HG03565 (cell line): Measurements from ENCODE around the gene RBM17.
"Not testable (repeated sequence)": the region's sequence is repeated elsewhere in the genome, so short reads cannot be mapped to it uniquely, and the experiment has no call there.

Source experiments
- ATAC-seq: cut with Tn5 transposase; IDR thresholded peaks from one replicate; pipeline ENCODE4 v1.9.1; 2021; ENCODE audit warnings: mild to moderate bottlenecking, moderate library complexity; ENCODE audit not compliant: unreplicated experiment

RBM17 gene

GRCh38 chr10:6108631-6109443 is 20.0 kb downstream of the RBM17 start:
- ATAC-seq: no peak

- no peak for ATAC-seq
Measured at GRCh38 chr10:6109444-6109775, 20.6 kb downstream of the RBM17 start.

- ATAC-seq: no peak
Measured at GRCh38 chr10:6110136-6110535, 21.3 kb downstream of the RBM17 start.

GRCh38 chr10:6112893-6113292 is 24.1 kb downstream of the RBM17 start:
- no peak for ATAC-seq

GRCh38 chr10:6114299-6114698 is 25.5 kb downstream of the RBM17 start:
- ATAC-seq: peak; percentile 66

DNA sequence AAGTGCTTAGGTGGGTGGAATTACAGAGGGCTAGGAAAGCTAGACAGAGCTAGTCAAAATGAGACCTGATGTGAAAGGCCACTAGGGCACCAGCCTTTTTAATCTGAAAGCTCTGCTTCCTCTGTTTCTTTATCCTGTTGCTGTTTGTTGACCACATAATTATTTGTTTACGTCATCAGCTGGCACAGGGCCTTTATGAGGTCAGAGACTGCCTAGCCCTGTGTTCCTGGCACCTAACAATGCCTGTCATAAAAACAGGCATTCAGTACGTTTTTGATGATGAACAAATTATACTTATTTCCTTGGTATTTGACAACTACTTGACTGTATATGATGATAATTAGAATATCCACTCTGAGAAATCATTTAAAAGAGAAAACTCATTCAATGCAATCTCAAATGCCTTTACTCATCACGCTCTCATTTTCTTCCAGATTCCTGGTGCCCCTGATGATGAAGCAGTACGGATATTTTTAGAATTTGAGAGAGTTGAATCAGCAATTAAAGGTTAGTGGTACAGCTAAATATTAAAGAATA is 26.0 kb downstream of the RBM17 start:
- ATAC-seq: peak; percentile 18

GRCh38 chr10:6115411-6115810 is 26.6 kb downstream of the RBM17 start:
- ATAC-seq: no peak

DNA sequence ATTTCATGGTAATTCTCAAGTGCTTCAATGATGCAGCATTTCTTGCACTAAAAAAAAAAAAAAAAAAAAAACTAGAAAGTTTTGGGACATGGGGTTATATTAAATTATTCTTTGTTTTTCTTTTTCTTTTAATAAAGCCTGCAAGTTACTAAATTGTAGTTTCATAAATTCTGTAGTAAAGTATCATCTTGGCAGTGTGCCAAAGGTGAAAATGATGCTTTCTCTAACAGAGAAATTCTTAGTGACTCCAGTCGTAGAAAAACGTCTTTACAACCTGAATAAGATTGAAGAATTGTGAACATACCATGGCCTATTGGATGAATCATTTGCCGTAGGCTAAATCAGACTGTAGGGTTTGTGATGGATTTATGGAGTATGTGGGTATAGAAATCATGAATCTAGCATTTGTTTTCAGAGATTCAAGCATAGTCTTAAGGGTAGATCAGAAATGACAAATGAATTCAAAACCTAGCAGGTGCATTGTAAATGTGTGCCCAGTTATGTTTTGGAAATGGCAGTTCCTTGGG is 27.1 kb downstream of the RBM17 start:
- ATAC-seq: no peak

GRCh38 chr10:6116806-6117205 is 28.0 kb downstream of the RBM17 start:
- no peak for ATAC-seq

- no peak for ATAC-seq
Measured at GRCh38 chr10:6117711-6118110, 28.9 kb downstream of the RBM17 start.

GRCh38 chr10:6119423-6119822 is 30.6 kb downstream of the RBM17 start:
- no peak for ATAC-seq

- no peak for ATAC-seq
Measured at GRCh38 chr10:6119962-6120361, 31.1 kb downstream of the RBM17 start.

GRCh38 chr10:6120691-6121090 is 31.9 kb downstream of the RBM17 start:
- ATAC-seq: no peak

GRCh38 chr10:6121146-6121545 is 32.3 kb downstream of the RBM17 start:
- no peak for ATAC-seq

GRCh38 chr10:6123532-6123931 is 34.7 kb downstream of the RBM17 start:
- peak; percentile 38 for ATAC-seq

DNA sequence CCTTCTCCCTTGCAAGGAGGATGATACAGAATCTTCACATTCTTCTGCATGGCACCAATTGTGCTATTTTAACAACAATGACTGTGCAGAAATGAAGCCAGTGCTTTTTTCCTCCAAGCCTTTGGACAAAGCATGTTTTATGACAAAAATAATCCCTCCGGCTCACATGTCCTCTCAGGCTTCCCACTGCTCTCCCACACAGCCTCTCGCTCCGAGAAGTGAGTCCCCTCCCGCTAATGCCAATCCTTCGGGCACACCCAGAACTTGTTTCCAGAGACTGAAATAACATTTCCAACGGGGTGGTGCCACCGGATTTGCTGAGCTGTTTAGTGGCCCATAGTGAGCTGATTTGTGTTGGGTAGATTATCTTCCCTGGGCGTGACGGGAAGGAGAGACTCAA is 35.8 kb downstream of the RBM17 start:
- no peak for ATAC-seq

DNA sequence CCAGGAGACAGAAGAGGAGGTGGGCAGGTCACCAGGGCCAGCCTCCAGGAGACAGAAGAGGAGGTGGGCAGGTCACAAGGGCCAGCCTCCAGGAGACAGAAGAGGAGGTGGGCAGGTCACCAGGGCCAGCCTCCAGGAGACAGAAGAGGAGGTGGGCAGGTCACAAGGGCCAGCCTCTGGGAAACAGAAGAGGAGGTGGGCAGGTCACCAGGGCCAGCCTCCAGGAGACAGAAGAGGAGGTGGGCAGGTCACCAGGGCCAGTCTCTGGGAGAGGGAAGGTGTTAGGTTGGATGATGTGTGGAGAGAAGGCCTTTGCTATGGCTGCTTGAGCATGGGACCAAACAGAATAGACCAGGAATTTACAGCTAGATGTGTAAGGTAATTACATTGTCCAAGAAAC is 38.6 kb downstream of the RBM17 start:
- ATAC-seq: not testable (repeated sequence)

DNA sequence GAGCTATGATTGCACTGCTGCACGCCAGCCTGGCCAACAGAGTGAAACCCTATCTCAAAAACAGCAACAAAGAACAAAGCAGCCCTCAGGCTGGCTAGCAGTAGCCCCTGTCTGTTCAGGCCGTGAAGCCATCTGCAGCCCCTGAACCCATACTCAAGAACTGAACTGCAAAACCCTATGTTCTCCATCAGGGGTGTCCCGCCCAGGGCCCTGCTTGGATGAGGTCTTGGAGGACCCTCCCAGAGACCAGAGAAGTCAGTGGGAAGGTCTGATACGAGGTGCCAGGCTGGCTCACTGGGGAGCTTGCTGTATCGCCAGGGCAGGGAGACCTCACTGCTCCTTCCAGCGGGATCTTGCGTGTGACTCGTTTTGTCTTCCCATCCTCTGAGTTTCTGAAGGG is 39.3 kb downstream of the RBM17 start:
- ATAC-seq: no peak

DNA sequence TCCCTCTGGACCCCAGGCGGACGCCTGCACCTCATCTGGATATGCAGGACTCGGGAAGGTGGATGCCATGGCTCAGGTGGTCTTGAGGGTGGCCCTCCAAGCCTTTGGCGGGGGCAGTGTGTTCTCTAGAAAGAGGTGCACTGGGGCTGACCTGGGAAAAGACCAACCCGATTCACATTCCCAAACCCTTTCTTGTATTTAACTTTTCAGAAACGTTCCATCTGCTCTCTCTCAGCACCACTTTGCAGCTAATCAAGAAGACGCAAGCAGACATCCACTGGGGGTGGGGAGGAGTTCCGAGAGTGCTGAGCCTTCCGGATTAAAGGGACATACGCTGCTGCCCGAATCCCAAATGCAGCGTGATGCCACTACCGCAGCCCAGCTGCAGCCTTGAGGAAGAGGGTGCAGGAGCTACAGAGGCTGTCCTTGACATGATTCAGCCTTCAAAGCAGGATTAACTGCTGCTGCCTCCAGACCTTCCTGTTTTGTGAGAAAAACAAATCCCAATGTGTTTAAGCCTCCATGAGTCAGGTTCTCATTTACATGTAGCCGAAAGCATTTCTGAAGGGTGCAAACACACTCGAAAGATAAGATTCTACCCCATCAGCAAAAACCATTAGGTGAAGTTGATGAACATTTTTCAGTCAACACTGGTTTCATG is 39.9 kb downstream of the RBM17 start:
- ATAC-seq: no peak

DNA sequence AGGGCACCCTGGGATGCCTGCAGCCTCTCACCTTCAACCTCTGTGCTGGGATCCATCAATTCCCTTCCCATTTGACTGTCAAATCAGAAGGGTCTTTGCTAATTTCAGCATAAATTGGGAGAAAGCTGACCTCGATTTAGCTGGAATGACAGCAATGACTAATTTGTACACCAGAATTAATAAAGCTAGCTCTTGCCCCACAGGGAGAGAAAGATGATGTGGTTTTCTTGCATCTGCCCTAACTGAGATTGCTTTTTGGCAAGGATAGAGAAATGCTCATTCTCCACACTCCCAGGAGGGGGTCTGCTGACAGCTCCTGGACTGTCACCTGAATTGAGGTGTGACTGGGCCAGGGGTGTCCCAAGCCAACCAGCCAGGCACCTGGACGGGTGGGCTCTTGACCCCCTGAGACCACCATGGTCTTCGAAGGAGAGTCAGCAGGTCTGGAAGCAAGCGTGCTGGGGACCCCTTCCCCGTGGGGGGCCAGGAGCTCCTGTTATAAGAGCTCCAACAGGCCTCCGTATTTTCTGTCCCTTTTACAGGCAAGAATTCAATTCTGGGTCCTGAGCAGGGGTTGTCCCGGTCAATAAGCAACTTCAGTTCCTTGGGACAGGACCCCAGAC is 42.1 kb downstream of the RBM17 start:
- no peak for ATAC-seq

DNA sequence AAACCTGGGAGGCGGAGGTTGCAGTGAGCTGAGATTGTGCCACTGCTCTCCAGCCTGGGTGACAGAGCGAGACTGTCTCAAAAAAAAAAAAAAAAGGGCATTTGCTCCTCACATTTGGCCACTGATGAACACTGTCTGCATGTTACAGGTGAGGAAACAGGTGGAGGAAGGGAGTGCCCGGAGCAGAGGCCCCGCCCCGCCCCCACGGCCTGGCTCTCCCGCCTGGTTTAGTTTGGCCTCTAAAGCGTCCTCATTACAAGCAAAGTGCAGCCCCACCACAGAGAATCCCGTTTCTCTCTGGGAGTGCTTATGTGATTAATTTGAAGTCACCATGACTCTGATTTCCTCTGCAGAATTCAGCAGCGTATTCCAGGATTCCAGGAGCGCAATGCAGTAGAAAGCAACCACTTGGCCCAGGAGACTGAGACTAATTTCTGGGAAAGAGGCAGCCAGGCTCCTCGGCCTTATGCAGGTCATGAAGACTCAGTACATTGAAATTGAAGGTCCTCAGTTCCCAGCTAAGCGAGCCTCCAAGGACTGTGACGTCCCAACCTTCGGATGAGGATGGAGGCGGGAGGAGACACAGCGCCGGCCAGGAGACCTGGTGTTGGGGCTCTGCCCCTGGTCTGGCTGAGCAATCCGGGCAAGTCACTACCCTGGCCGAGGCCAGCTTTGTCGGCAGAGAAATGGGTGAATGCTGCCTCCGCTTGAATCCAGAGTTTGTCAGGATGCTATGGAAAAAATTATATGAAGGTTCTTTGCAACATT is 44.7 kb downstream of the RBM17 start:
- no peak for ATAC-seq
